Vagina (tissue), 2 donors: ENCODE measurements around the gene RAMACL. TPM values are rescaled to one million over a fixed set of nuclear protein-coding genes. Genes with fewer than 3 reads are reported as not detected.

Experiments used
- DNase-seq, 2 donors: peaks; one replicate each; pipeline ENCODE4 v3.0.0-alpha.2; 2017; ENCODE audit errors: extremely low spot score in 2 of 2
- H3K27ac ChIP-seq: fragments of 200-600 bp; sonication (generic); one replicate; pipeline ENCODE4 v1.5.1; 2019
- H3K27me3 ChIP-seq: fragments of 200-600 bp; sonication (generic); one replicate; pipeline ENCODE4 v1.5.1; 2019
- H3K36me3 ChIP-seq, 2 donors: fragments of 200-600 bp; sonication (generic); one replicate each; pipeline ENCODE4 v1.5.1; 2017 to 2019
- H3K4me1 ChIP-seq: fragments of 200-600 bp; sonication (generic); one replicate; pipeline ENCODE4 v1.5.1; 2019
- H3K4me3 ChIP-seq, 2 donors: fragments of 200-600 bp; sonication (generic); 1 replicate in 1 of 2; 2 replicates in 1 of 2; pipeline ENCODE4 v1.5.1; 2016 to 2019
- H3K9me3 ChIP-seq: fragments of 200-600 bp; sonication (generic); one replicate; pipeline ENCODE4 v1.5.1; 2019
- CTCF ChIP-seq, 3 experiments: fragments of 450-650 bp in 2 of 3; fragments of 200-600 bp in 1 of 3; sonication (generic) in 1 of 3; IDR thresholded peaks; one replicate each; pipeline ENCODE4 v1.5.1; 2017 to 2019; ENCODE audit warnings: antibody characterized with exemption in 3 of 3, mild to moderate bottlenecking in 2 of 3, moderate library complexity in 2 of 3
- POLR2A ChIP-seq, 2 donors: fragments of 450-650 bp; IDR thresholded peaks; one replicate each; pipeline ENCODE4 v1.6.1; 2017; ENCODE audit warnings: antibody characterized with exemption in 2 of 2, mild to moderate bottlenecking in 2 of 2, moderate library complexity in 2 of 2
- POLR2AphosphoS5 ChIP-seq, 2 donors: sonication (generic); formaldehyde crosslinking; IDR thresholded peaks; one replicate each; pipeline ENCODE4 v1.9.0; 2017; ENCODE audit warnings: antibody characterized with exemption in 2 of 2, mild to moderate bottlenecking in 2 of 2, low read depth in 1 of 2; ENCODE audit not compliant: insufficient read depth in 1 of 2
- intact Hi-C: fragments of 100-400 bp; cut with DNase I; formaldehyde crosslinking; loops from one replicate; pipeline ENCODE4 v1.15.1; 2023
- total RNA-seq: library from RNA; depleted of rRNA; stranded (reverse); fragments of >200 nt; gene quantifications from one replicate; pipeline ENCODE4 v1.2.3, GENCODE V29; 2016

The RAMACL gene
- total RNA-seq, 1 donor from 2014 or later, result 2.2 TPM

- Histone ChIP-seq H3K9me3 (no peaks in the 10 kb centered on the region), H3K36me3 (no peaks in the 10 kb centered on the region), H3K27me3 (no peaks in the 10 kb centered on the region), H3K27ac (peak overlapping the region; percentile 80), H3K4me3 (peak overlapping the region; percentile 84 to 91), H3K4me1 (peaks cover 64% of the 10 kb centered on the region)
- intact Hi-C loops, result loop anchor here (5.0 kb wide), 1 partner anchor 244 kb away; the partner anchor contains the start of gene MPC1
- TF ChIP-seq POLR2AphosphoS5 (IDR thresholded peaks at IDR 0.05; ENCODE audit: insufficient read depth in 1 of 2, low read depth in 1 of 2) (peak in 1 of 2 donors; percentile 42), POLR2A (IDR thresholded peaks at IDR 0.05) (no peak)
- DNase-seq, result peak in 1 of 2 donors; percentile 82
Measured at GRCh38 chr6:166626177-166627032, 39.9 kb upstream of the RAMACL start.

- intact Hi-C loops, result loop anchor here (5.0 kb wide), 1 partner anchor 243 kb away; the partner anchor contains the start of gene MPC1
- Histone ChIP-seq H3K4me1 (peaks cover 75% of the 10 kb centered on the region), H3K27ac (peak overlapping the region; percentile 80), H3K9me3 (no peaks in the 10 kb centered on the region), H3K4me3 (peak overlapping the region; percentile 84 to 91), H3K36me3 (no peaks in the 10 kb centered on the region), H3K27me3 (no peaks in the 10 kb centered on the region)
- TF ChIP-seq CTCF (IDR thresholded peaks at IDR 0.05) (no peak), POLR2AphosphoS5 (IDR thresholded peaks at IDR 0.05; ENCODE audit: insufficient read depth in 1 of 2, low read depth in 1 of 2) (no peak), POLR2A (IDR thresholded peaks at IDR 0.05) (no peak)
- DNase-seq, result peak in 1 of 2 donors; percentile 34
Measured at GRCh38 chr6:166625356-166625755, 38.9 kb upstream of the RAMACL start.

- H3K27ac ChIP-seq, result peak overlapping the region; percentile 54
- H3K4me3 ChIP-seq, result no peak overlapping the region
- no peaks in the 10 kb centered on the region for H3K27me3 ChIP-seq
- peaks cover 85% of the 10 kb centered on the region for H3K4me1 ChIP-seq
- no peaks in the 10 kb centered on the region for H3K9me3 ChIP-seq
- intact Hi-C loops, result no loop called here
- no peak for TF ChIP-seq CTCF (IDR thresholded peaks at IDR 0.05)
- TF ChIP-seq POLR2AphosphoS5 (IDR thresholded peaks at IDR 0.05; ENCODE audit: insufficient read depth in 1 of 2, low read depth in 1 of 2), result no peak
- H3K36me3 ChIP-seq, result no peaks in the 10 kb centered on the region
- DNase-seq, result peak in 1 of 2 donors; percentile 93
Measured at GRCh38 chr6:166624275-166624674, 37.8 kb upstream of the RAMACL start.

- Histone ChIP-seq H3K27ac (peak overlapping the region; percentile 31), H3K9me3 (no peaks in the 10 kb centered on the region), H3K4me3 (no peak overlapping the region), H3K4me1 (peaks cover 83% of the 10 kb centered on the region), H3K27me3 (no peaks in the 10 kb centered on the region), H3K36me3 (peaks cover 0 to 3% of the 10 kb centered on the region in 2 donors)
- TF ChIP-seq CTCF (IDR thresholded peaks at IDR 0.05) (no peak), POLR2AphosphoS5 (IDR thresholded peaks at IDR 0.05; ENCODE audit: insufficient read depth in 1 of 2, low read depth in 1 of 2) (no peak), POLR2A (IDR thresholded peaks at IDR 0.05) (no peak)
- intact Hi-C loops, result no loop called here
- DNase-seq, result peak in 1 of 2 donors; percentile 31
Measured at GRCh38 chr6:166623318-166623717, 36.8 kb upstream of the RAMACL start.

- TF ChIP-seq POLR2AphosphoS5 (IDR thresholded peaks at IDR 0.05; ENCODE audit: insufficient read depth in 1 of 2, low read depth in 1 of 2) (no peak), POLR2A (IDR thresholded peaks at IDR 0.05) (no peak), CTCF (IDR thresholded peaks at IDR 0.05) (no peak)
- intact Hi-C loops, result no loop called here
- H3K27me3 ChIP-seq, result no peaks in the 10 kb centered on the region
- peaks cover 0 to 3% of the 10 kb centered on the region in 2 donors for H3K36me3 ChIP-seq
- H3K4me3 ChIP-seq, result no peak overlapping the region
- no peak for DNase-seq
- H3K27ac ChIP-seq, result peak overlapping the region; percentile 69
- no peaks in the 10 kb centered on the region for H3K9me3 ChIP-seq
- H3K4me1 ChIP-seq, result peaks cover 72% of the 10 kb centered on the region
Measured at GRCh38 chr6:166621114-166621540, 34.6 kb upstream of the RAMACL start.
